HepG2 (cell line): ENCODE measurements around the gene RICTOR. TPM values are rescaled to one million over a fixed set of nuclear protein-coding genes. Genes with fewer than 3 reads are reported as not detected.

Experiments
- ARNTL ChIP-seq: sonication (generic); formaldehyde crosslinking; IDR thresholded peaks from 2 replicates; pipeline ENCODE4 v1.4.0; 2020; ENCODE audit warnings: mild to moderate bottlenecking, missing genetic modification reagents
- ATM ChIP-seq: fragments of 450-650 bp; IDR thresholded peaks from 2 replicates; pipeline ENCODE4 v1.7.1; 2017; ENCODE audit warnings: mild to moderate bottlenecking, borderline replicate concordance
- E2F5 ChIP-seq: sonication (generic); formaldehyde crosslinking; conservative IDR thresholded peaks from 2 replicates; pipeline ENCODE4 v1.4.0; 2020; ENCODE audit warnings: missing genetic modification reagents
- GATA4 ChIP-seq: sonication (generic); IDR thresholded peaks from 2 replicates; pipeline ENCODE4 v1.6.1; 2016; ENCODE audit warnings: antibody characterized with exemption, low read depth, borderline replicate concordance
- MIER2 ChIP-seq: IDR thresholded peaks from 2 replicates; pipeline ENCODE4 v1.6.1; 2016; ENCODE audit warnings: missing biosample characterization, missing genetic modification reagents
- MXD3 ChIP-seq: IDR thresholded peaks from 2 replicates; pipeline ENCODE4 v1.6.1; 2016; ENCODE audit warnings: mild to moderate bottlenecking, missing biosample characterization, missing genetic modification reagents
- NBN ChIP-seq: fragments of 450-650 bp; conservative IDR thresholded peaks from 2 replicates; pipeline ENCODE4 v1.6.1; 2017
- NCOA2 ChIP-seq: sonication (generic); formaldehyde crosslinking; IDR thresholded peaks from 2 replicates; pipeline ENCODE4 v1.8.0; 2022; ENCODE audit warnings: inconsistent platforms
- PAX8 ChIP-seq: sonication (generic); formaldehyde crosslinking; IDR thresholded peaks from 2 replicates; pipeline ENCODE4 v1.8.0; 2022; ENCODE audit warnings: mild to moderate bottlenecking, missing genetic modification reagents, borderline replicate concordance
- PREB ChIP-seq: sonication (generic); formaldehyde crosslinking; IDR thresholded peaks from 2 replicates; pipeline ENCODE4 v1.4.0; 2020; ENCODE audit warnings: missing genetic modification reagents
- RARA ChIP-seq: IDR thresholded peaks from 2 replicates; pipeline ENCODE4 v1.6.1; 2016; ENCODE audit warnings: missing genetic modification reagents, missing compliant biosample characterization
- RBM39 ChIP-seq: fragments of 200-400 bp; formaldehyde crosslinking; IDR thresholded peaks from one replicate; pipeline ENCODE4 v1.6.1; 2018; ENCODE audit warnings: antibody characterized with exemption, mild to moderate bottlenecking, low read depth, low read length; ENCODE audit not compliant: poor library complexity, severe bottlenecking
- SKI ChIP-seq: fragments of 450-650 bp; IDR thresholded peaks from one replicate; pipeline ENCODE4 v1.6.1; 2018; ENCODE audit warnings: mild to moderate bottlenecking; ENCODE audit not compliant: partially characterized antibody
- SMAD1 ChIP-seq: sonication (generic); formaldehyde crosslinking; IDR thresholded peaks from 2 replicates; pipeline ENCODE4 v1.4.0; 2020; ENCODE audit warnings: missing genetic modification reagents, low read depth, mild to moderate bottlenecking, borderline replicate concordance
- SPEN ChIP-seq: sonication (generic); formaldehyde crosslinking; IDR thresholded peaks from 2 replicates; pipeline ENCODE4 v1.5.1; 2020; ENCODE audit warnings: low read depth, mild to moderate bottlenecking, missing genetic modification reagents
- SRSF9 ChIP-seq: fragments of 200-400 bp; formaldehyde crosslinking; IDR thresholded peaks from 2 replicates; pipeline ENCODE4 v1.6.1; 2018; ENCODE audit warnings: borderline replicate concordance, mild to moderate bottlenecking, low read depth, low read length; ENCODE audit not compliant: insufficient read depth, poor library complexity, severe bottlenecking
- SSRP1 ChIP-seq: IDR thresholded peaks from 2 replicates; pipeline ENCODE4 v1.6.1; 2016; ENCODE audit warnings: control low read depth
- TP53 ChIP-seq: sonication (generic); formaldehyde crosslinking; conservative IDR thresholded peaks from 2 replicates; pipeline ENCODE4 v1.4.0; 2020; ENCODE audit warnings: missing genetic modification reagents
- U2AF1 ChIP-seq: fragments of 200-400 bp; formaldehyde crosslinking; optimal IDR thresholded peaks from 2 replicates; pipeline ENCODE3; 2017; ENCODE audit warnings: mild to moderate bottlenecking, low read depth, low read length
- ZBTB14 ChIP-seq: sonication (generic); formaldehyde crosslinking; IDR thresholded peaks from 2 replicates; pipeline ENCODE4 v1.4.0; 2020; ENCODE audit warnings: missing genetic modification reagents
- ZBTB21 ChIP-seq: sonication (generic); formaldehyde crosslinking; IDR thresholded peaks from 2 replicates; pipeline ENCODE4 v1.4.0; 2020; ENCODE audit warnings: missing genetic modification reagents
- ZC3H13 ChIP-seq: sonication (generic); formaldehyde crosslinking; IDR thresholded peaks from 2 replicates; pipeline ENCODE4 v1.8.1; 2023; ENCODE audit warnings: mild to moderate bottlenecking, missing genetic modification reagents, moderate library complexity
- ZFP36L1 ChIP-seq: sonication (generic); formaldehyde crosslinking; IDR thresholded peaks from 2 replicates; pipeline ENCODE4 v1.8.0; 2022; ENCODE audit warnings: mild to moderate bottlenecking, missing genetic modification reagents, moderate library complexity
- ZFP41 ChIP-seq: sonication (generic); formaldehyde crosslinking; IDR thresholded peaks from 2 replicates; pipeline ENCODE4 v1.4.0; 2020; ENCODE audit warnings: mild to moderate bottlenecking, missing genetic modification reagents, borderline replicate concordance
- ZNF160 ChIP-seq: sonication (generic); formaldehyde crosslinking; IDR thresholded peaks from 2 replicates; pipeline ENCODE4 v1.8.0; 2022; ENCODE audit warnings: mild to moderate bottlenecking, inconsistent platforms, missing genetic modification reagents
- ZNF17 ChIP-seq: sonication (generic); formaldehyde crosslinking; IDR thresholded peaks from 2 replicates; pipeline ENCODE4 v1.5.0; 2020; ENCODE audit warnings: mild to moderate bottlenecking, missing genetic modification reagents
- ZNF224 ChIP-seq: sonication (generic); formaldehyde crosslinking; IDR thresholded peaks from 2 replicates; pipeline ENCODE4 v1.5.0; 2020; ENCODE audit warnings: mild to moderate bottlenecking, missing genetic modification reagents
- ZNF713 ChIP-seq: sonication (generic); formaldehyde crosslinking; IDR thresholded peaks from 2 replicates; pipeline ENCODE4 v1.4.0; 2020; ENCODE audit warnings: mild to moderate bottlenecking, missing genetic modification reagents
- ZNF83 ChIP-seq: sonication (generic); formaldehyde crosslinking; IDR thresholded peaks from 2 replicates; pipeline ENCODE4 v1.4.0; 2020; ENCODE audit warnings: missing genetic modification reagents, mild to moderate bottlenecking, borderline replicate concordance
- polyA plus RNA-seq, 8 experiments: library from polyadenylated mRNA; depleted of rRNA in 3 of 8; stranded (reverse) in 7 of 8; unstranded in 1 of 8; fragments of >200 nt; fragmentation: Illumina TruSeq in 4 of 8; extraction: Trizol in 4 of 8; gene quantifications; 2 replicates each; pipeline versions ENCODE4 v1.2.1 to v1.2.3, GENCODE V29; 2011 to 2016; ENCODE audit warnings: low read depth in 4 of 8, missing spikeins in 1 of 8, mixed read lengths in 1 of 8; ENCODE audit not compliant: insufficient read depth in 1 of 8
- total RNA-seq, 5 experiments: library from RNA; depleted of rRNA; stranded (reverse); fragments of >200 nt; fragmentation: Illumina TruSeq; extraction: Trizol; gene quantifications; 2 replicates each; pipeline ENCODE4 v1.2.3, GENCODE V29; 2016; ENCODE audit warnings: low read depth in 1 of 5

Gene RICTOR
- total and polyA plus RNA-seq, 2 of the 13 experiments (the other 11 are each of a cell fraction or from before 2014, with no cell fraction given) = 10.7 to 15.4 TPM

GRCh38 chr5:39100851-39101396 lies 26.7 kb upstream of the RICTOR start (continued):
- TF ChIP-seq TP53 (CRISPR knock-in tag) (no peak), NCOA2 (CRISPR knock-in tag) (peak; percentile 66), NBN (no peak), ZBTB14 (CRISPR knock-in tag) (no peak), SRSF9 (no peak), SSRP1 (CRISPR knock-in tag) (no peak), ZNF224 (no peak), ZBTB21 (CRISPR knock-in tag) (no peak), GATA4 (no peak), SKI (no peak), ZNF160 (CRISPR knock-in tag) (no peak), RBM39 (no peak), ZNF713 (CRISPR knock-in tag) (no peak), PREB (CRISPR knock-in tag) (no peak), SMAD1 (CRISPR knock-in tag) (no peak), U2AF1 (no peak), ZC3H13 (CRISPR knock-in tag) (no peak), ATM (no peak), ZNF17 (CRISPR knock-in tag) (no peak), ZNF83 (no peak), PAX8 (CRISPR knock-in tag) (no peak), ZFP36L1 (CRISPR knock-in tag) (peak; percentile 75; the same call in 1 of the 2 replicates), ARNTL (no peak), SPEN (no peak), MXD3 (CRISPR knock-in tag) (no peak), RARA (CRISPR knock-in tag) (peak; percentile 70; the same call in 1 of the 2 replicates), E2F5 (CRISPR knock-in tag) (no peak), MIER2 (CRISPR knock-in tag) (no peak), ZFP41 (CRISPR knock-in tag) (no peak)
